GM21423 (cell line): ENCODE measurements around the gene CDKL1.
"Not testable (repeated sequence)": the region's sequence is repeated elsewhere in the genome, so short reads cannot be mapped to it uniquely, and the experiment has no call there.

ENCODE experiments used
- ATAC-seq: cut with Tn5 transposase; IDR thresholded peaks from one replicate; pipeline ENCODE4 v1.9.1; 2021; ENCODE audit warnings: mild to moderate bottlenecking, moderate library complexity; ENCODE audit not compliant: unreplicated experiment

The CDKL1 gene

DNA sequence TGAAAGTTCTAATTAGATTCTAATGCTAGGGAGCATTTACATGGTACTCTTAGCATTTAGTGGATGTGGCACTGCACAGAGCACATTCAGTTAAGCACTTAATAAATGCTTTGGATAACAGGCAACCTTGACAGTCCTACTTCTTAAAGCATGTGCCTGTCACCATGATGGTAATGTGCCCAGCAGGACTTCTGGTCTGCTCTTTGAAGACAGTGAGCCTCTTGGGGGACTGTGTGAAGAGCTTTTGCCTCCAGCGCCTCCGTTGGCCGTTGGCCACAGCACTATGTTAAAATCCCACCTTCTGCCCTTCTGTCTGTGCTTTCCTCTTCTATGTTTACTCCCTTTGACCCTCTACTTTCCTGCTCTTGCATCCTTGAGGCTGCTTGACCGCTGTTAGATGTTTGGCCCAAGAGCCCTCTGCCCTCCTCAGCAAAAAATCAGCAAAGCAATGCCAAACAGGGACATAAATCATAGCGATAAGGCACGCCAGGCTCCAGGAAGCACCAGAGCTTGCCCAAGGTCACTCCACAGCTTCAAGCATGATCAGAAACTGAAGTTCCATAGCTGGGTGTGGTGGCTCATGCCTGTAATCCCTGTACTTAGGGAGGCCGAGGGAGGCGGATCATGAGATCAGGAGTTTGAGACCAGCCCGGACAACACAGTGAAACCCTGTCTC, 8.3 kb downstream of the CDKL1 start:
- ATAC-seq = no peak

DNA sequence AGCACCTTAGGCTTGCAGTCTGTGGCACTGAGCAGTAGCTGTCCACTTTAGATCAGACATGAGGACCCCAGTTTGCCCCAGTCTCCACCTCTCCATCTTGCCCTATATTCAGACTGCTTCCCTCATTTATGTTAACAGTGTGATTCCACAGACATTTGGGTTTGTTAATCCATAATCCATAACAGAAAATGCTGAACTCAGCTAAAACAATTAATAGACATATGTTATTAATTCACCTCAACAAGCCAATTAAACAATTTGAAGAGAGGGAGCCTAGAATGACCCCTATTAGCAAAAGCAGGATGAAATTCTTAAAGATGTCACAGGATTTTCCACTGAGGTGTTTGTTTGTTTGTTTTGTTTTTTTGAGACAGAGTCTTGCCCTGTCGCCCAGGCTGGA, 9.1 kb downstream of the CDKL1 start:
- ATAC-seq = no peak

DNA sequence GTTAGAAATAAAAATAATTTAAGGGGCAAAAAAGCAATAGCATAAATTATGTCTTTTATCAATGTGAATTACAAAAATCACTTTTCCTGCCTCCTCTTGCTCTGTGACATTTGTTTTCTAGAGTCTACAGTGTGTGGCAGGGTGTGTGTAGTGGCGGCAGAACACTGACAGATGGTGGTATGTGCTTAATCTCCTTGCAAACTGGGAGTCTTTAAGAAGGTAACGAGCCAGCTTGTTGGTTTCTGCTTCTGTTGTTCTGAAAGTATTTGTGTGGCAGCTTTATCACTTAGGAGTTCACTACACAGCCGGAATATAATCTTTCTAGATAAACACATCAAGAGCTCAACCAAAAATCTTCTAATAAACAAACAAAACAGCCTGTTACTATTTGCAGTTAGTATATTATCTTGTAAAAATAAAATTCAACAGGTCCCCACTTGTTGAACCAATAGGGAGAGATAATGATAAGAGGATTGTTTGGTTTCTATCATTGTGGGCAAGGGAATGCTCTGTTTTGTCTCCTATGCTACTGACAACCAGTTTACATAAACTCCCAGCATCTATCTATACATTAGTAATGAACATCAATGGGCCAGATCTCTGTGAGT, 13.0 kb downstream of the CDKL1 start:
- ATAC-seq = no peak

DNA sequence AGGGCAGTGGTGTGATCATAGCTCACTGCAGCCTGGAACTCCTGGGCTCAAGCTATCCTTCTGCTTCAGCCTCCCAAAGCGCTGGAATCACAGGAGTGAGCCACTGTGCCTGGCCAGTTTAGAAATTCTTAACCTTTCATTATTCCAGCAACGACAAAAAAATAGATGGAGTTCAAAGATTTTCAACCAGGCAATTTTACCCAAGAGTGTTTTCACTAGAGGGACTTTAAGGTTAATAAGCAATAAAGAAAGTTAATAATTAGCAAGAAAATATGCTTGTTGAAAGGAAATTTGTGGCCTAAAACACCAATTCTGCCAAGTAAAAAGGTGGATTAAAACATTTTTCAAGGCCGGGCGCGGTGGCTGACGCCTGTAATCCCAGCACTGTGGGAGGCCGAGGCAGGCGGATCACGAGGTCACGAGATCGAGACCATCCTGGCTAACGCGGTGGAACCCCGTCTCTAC, 14.8 kb downstream of the CDKL1 start:
- ATAC-seq = no peak

DNA sequence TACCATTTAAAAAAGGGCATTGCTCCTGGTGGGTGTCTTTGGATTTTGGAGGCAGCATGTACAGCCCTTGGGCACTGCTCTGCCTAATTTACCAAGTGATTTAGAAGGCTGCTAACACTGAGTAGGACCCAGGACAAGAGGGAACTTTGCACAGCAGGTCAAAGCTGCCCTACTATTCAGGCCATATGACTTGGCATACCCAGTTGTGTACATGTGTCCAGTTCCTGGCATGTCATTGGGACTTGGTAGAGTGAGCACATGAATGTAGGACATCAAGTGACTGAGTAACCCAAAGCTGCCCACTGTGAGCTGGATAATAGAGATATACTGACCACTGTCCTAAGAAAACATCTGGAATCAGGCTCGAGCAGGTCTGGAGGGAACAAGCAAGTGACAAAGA, 15.7 kb downstream of the CDKL1 start:
- ATAC-seq = no peak

DNA sequence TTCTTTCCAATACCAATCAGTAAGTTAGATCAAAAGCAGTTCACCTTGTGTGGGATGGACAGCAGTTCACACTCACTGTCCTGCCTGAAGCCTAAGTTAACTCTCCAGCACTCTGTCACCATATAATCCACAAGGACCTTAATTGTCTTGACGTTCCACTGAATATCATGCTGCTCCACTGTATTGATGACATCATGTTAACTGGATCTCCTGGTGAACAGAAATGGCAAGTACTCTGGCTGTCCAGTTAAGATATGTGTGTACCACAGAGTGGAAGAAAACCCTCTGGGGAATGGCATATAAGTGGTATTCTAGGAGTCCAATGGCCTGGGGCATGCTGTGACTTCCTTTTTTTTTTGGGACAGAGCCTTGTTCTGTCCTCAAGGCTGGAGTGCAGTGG, 16.2 kb downstream of the CDKL1 start:
- no peak for ATAC-seq

DNA sequence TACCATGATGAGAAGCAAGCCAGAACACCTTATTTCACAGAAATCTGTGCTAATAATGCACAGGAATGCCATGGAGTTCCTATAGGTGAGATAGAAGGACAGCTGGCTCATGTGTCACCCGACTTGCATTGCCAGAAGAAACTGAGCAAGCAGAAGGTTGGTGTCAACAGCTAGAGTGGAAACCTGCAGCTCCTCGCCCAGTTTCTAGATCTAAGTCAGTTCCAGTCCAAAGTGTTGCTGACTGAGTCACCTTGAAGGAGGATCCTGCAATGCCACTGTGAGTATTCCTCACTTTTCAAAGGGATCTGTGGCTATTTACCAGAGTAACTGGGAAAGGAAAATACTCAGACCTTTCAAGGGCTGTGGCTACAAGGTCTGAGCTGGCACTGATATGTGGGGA, 17.1 kb downstream of the CDKL1 start:
- no peak for ATAC-seq

DNA sequence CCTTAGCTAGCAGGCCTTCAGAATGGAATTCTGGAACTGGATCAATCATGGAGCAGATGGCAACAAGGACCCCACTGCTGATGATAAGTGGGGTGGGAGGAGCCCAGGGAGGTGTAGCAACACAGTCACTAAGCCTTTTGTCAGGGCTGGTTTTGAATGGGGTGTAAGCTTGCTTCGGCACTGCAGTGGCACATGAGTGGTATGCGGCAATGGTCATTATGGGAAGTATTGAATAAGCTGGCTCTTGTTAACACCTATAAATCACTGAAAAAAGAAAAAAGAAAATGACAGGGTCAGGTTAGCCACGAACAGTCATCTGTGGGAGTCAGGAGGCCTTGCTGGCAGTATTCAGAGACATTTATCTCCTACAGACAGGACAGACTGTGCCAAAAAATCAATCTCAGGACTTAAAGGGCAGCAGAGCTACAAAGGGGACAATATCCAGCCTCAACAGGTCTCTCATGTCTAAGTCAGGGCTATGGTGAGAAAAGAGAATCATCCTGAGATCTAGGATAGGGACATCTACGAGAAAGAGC, 19.1 kb downstream of the CDKL1 start:
- no peak for ATAC-seq

DNA sequence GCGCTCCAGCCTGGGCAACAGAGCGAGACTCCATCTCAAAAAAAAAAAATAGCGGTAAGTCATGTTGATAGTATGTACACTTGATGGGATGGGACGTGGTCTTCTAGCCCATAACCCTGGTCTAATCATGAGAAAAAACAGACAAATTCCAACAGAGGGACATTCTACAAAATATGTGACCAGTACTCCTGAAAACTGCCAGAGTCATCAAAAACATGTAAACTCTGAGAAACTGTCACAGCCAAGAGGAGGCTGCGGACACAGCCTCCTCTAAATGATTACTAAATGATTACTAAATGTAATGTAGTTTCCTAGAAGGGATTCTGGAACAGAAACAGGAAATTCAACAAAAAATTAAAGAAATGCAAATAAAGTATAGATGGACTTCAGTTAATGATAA, 20.9 kb downstream of the CDKL1 start:
- ATAC-seq = no peak

DNA sequence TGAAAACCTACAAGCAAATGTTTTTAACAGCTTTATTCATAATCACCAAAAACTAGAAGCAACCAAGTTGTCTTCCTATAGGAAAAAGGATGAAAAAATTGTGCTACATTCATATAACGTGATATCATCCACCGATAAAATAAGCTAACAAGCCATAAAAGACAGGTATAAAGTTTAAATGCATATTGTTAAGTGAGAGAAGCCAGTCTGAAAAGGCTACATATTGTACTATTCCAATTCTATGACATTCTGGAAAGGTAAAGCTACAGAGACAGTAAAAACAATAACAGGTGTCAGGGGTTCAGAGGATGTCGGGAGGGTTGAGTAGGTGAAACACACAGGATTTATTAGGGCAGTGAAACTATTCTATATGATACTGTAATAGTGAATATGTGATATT, 22.7 kb downstream of the CDKL1 start:
- no peak for ATAC-seq

DNA sequence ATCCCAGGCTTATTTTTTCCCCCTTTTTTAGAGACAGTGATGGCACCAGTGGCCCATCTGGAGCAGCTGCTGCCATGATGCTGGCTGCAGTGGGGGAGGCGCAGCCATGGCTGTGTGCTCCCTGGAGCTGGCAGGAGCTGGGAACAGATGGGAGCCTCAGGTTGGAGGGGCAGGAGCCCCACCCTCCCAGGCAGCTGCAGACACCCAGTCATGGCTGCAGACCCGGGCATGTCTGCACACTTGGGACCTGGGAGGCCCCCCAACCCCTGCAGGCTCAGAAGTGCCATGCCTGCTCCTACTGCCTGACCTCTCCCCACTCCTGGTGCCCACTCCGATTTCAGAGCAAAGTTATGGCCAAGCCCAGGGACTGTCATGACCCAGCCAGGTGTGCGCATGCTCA, 25.1 kb downstream of the CDKL1 start:
- ATAC-seq = no peak

DNA sequence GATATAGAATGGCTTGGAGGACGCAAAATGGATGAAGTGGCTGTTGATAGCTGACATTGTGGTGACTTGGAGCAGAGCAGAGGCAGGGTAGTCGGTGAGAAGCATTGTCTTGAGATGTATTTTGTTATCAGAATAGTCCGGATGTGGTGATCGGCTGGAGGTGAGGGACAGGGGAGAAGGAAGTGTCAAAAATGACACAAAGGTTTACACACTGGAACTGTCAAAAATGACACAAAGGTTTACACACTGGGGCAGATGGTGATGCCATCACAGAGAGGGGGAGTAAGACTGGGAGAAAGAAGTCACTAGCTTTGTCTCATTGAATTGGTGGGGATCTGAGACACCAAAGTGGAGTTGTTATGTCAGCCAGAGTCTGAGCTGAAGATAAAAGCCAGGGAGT, 30.1 kb downstream of the CDKL1 start:
- no peak for ATAC-seq

DNA sequence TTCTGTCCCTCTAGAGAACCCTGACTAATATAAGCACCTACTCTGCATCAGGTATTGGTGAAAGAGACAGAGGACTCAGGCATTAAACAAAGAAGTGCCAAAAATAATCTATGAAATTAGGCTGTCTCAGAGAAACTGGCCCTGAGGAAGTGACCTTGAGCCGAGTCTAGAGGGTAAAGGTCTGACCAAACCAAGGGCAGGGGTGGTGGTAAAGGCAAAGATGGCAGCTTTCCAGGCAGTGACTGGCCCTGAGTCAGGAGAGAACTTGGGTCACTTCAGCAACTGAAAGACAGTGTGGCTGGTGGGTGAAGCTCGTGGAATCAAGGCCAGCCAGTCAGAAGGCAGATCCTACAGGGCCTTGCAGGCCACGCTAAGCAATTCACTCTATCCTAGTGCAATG, 30.6 kb downstream of the CDKL1 start:
- ATAC-seq = no peak

DNA sequence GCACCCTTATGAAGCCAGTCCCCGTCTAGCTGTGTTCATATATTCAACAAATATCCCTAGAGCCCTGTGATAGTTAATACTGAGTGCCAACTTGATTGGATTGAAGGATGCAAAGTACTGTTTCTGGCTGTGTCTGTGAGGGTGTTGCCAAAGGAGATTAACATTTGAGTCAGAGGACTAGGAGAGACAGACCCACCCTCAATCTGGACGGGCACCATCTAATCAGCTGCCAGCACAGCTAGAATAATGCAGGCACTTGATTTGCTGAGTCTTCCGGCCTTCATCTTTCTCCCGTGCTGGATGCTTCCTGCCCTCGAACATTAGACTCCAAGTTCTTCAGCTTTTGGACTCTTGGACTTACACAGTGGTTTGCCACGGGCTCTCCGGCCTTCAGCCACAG, 31.1 kb downstream of the CDKL1 start:
- not testable (repeated sequence) for ATAC-seq

DNA sequence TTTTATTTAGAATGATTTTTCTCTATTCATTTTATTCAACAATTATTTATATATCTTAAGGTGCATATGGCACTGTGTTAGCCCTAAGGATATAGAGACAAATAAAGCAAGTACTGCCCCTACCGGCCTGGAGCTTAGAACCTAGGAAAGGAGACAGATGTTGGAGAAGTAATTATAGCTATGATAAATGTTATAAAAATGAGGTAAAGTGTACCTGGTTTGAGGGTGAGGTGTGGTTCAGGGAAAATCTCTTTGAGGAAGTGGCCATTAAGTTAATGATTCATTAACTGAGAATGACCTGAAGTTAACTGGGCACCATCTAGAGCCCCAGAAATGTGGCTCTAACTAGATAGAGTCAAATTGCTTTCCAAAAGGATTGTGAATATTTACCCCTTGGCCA, 31.9 kb downstream of the CDKL1 start:
- ATAC-seq = peak; percentile 30

DNA sequence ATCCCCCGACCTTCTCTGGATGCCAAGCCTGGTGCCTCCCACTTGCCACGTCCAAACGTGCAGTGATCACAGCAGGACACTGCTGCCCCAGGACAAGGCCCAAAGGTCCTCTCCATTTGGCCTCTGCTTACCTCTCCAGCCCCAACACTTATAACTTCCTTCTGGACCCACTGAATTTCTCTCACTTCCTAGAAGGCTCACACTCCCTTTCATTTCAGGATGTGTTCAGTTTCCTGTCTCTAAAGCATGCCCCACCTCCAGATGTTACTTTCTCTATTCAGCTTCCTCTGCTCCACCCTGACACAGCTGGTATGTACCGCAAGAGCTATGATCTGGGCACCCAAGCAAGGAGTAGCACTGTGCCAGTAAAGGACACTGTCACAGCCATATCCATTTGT, 33.0 kb downstream of the CDKL1 start:
- peak; percentile 96 for ATAC-seq

DNA sequence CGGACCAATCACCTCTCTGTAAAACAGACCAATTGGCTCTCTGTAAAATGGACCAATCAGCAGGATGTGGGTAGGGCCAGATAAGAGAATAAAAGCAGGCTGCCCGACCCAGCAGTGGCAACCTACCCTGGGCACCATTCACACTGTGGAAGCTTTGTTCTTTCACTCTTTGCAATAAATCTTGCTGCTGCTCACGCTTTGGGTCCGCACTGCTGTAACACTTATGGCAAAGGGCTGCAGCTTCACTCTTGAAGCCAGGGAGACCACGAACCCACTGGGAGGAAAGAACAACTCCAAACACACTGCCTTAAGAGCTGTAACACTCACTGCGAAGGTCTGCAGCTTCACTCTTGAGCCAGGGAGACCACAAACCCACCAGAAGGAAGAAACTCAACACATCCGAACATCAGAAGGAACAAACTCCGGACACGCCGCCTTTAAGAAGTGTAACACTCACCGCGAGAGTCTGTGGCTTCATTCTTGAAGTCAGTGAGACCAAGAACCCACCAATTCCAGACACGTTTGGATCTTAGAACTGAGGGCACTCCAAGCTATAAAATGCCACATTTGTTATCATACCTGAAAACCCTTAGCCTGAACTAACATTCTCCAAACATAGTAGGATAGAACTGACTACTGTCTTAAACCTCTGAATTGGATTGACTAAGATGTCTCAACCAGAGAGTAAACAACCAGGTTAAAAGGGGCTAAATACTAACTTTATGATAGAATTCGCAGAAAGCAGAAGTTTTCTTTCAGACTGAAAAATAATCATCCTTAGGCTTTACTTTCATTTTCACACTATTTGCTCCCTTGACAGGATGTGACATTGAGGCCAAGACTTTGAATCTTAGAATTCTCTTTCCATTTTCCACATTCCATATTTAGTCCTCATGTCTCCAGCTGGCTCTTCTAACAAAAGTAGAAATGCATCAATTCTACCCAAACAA, 33.6 kb downstream of the CDKL1 start:
- ATAC-seq = peak; percentile 15

DNA sequence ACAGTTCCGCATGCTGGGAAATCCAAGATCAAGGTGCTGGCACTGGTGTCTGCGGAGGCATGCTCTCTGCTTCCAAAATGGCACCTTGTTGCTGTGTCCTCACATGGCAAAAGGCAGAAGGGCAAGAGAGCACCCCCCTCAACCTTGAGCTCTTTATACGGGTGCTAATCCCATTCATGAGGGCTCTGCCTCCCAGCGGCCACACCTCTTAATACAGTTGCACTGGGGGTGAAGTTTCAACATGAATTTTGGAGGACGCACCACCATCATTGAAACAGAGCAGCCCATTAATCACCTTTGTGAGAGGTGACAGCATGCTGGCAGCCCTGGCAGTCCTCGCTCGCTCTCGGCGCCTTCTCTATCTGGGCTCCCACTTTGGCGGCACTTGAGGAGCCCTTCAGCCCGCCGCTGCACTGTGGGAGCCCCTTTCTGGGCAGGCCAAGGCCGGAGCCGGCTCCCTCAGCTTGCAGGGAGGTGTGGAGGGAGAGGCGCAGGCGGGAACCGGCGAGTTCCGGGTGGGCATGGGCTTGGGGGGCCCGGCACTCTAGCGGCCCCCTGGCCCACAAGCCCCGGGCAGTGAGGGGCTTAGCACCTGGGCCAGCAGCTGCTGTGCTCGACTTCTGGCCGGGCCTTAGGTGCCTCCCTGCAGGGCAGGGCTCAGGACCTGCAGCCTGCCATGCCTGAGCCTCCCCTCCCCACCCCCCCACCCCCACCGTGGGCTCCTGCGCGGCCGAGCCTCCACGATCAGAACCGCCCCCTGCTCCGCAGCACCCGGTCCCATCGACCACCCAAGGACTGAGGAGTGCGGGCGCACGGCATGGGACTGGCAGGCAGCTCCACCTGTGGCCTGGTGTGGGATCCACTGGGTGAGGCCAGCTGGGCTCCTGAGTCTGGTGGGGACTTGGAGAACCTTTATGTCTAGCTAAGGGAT, 34.9 kb downstream of the CDKL1 start:
- ATAC-seq = not testable (repeated sequence)

DNA sequence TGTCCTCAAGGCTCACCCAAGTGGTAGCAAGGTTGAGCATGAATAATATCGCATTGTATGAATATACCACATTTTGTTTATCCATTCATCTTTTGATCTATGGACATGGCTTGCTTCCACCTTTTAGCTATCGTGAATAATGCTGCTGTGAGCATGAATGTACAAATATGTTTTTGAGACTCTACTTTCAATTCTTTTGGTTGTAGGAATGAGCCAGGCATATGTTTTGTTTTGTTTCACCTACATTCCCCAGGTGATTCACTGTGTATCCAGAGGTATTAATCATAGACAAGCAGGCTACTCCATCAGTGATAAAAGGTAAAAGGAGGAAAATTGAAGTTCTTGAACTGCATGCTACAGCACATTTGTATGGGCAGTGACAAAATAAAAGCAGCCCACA, 35.8 kb downstream of the CDKL1 start:
- ATAC-seq = no peak

DNA sequence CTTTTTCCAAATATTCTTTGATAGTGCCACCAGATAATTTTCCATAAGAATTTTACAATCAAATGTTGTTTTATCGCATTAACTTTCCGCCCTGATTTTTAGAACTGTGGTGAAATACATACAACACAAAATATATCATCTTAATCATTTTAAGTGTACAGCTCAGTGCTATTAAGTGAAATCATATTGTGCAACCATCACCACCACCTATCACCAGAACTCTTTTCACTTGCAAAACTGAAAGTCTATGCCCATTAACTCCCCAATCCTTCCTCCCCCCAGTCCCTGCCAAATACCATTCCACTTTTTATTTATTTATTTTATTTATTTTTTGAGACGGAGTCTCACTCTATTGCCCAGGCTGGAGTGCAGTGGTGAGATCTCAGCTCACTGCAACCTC, 36.6 kb downstream of the CDKL1 start:
- no peak for ATAC-seq
